HG02759 (cell line): ENCODE results near the gene UROC1.

Experiments used
- ATAC-seq: cut with Tn5 transposase; IDR thresholded peaks from one replicate; pipeline ENCODE4 v1.9.1; 2021; ENCODE audit warnings: mild to moderate bottlenecking, moderate library complexity; ENCODE audit not compliant: unreplicated experiment

The UROC1 gene

GRCh38 chr3:126517291-126517951 is at the start of gene UROC1:
Gene UROC1 (minus strand): TSS chr3:126517773. CDS start chr3:126517719, 54 bp downstream.
- no peak for ATAC-seq

- no peak for ATAC-seq
Measured at GRCh38 chr3:126562737-126563276, 45.2 kb upstream of the UROC1 start.

- ATAC-seq, result no peak
Measured at GRCh38 chr3:126558336-126559071, 40.9 kb upstream of the UROC1 start, which contains the start of gene C3orf22. Gene C3orf22 (minus strand): TSS chr3:126558932. CDS start chr3:126553390, 5,542 bp downstream.

GRCh38 chr3:126557761-126558160 is 40.2 kb upstream of the UROC1 start:
- no peak for ATAC-seq

GRCh38 chr3:126557415-126557745 is 39.8 kb upstream of the UROC1 start:
- ATAC-seq, result no peak

- no peak for ATAC-seq
Measured at GRCh38 chr3:126556637-126557414, 39.3 kb upstream of the UROC1 start.

- no peak for ATAC-seq
Measured at GRCh38 chr3:126555795-126556636, 38.4 kb upstream of the UROC1 start.

- ATAC-seq, result no peak
Measured at GRCh38 chr3:126554560-126555525, 37.3 kb upstream of the UROC1 start.

GRCh38 chr3:126553284-126554084 is 35.9 kb upstream of the UROC1 start:
- ATAC-seq, result no peak

- ATAC-seq, result no peak
Measured at GRCh38 chr3:126552688-126553283, 35.2 kb upstream of the UROC1 start.

GRCh38 chr3:126551839-126552687 is 34.5 kb upstream of the UROC1 start:
- ATAC-seq, result no peak

- ATAC-seq, result no peak
Measured at GRCh38 chr3:126551121-126551838, 33.7 kb upstream of the UROC1 start.

GRCh38 chr3:126550488-126551051 is 33.0 kb upstream of the UROC1 start:
- ATAC-seq, result no peak

- ATAC-seq, result no peak
Measured at GRCh38 chr3:126549861-126550487, 32.4 kb upstream of the UROC1 start.

GRCh38 chr3:126548556-126549466 is 31.2 kb upstream of the UROC1 start:
- no peak for ATAC-seq
